ENCODE results near the gene APOE. TPM values are rescaled to one million over a fixed set of nuclear protein-coding genes. Genes with fewer than 3 reads are reported as not detected.

Gene APOE
- total RNA-seq, 1 donor from 2014 or later: 73.5 TPM

Other genes with a start within 250 kb of the APOE start
- 1.7 TPM for gene CEACAM19, start 234.3 kb upstream of the APOE start, total RNA-seq
- not detected for gene CEACAM16, start 206.6 kb upstream of the APOE start, total RNA-seq
- 0.49 TPM for gene BCL3, start 157.1 kb upstream of the APOE start, total RNA-seq
- not detected for gene CBLC, start 127.9 kb upstream of the APOE start, total RNA-seq
- 7.9 TPM for gene BCAM, start 96.7 kb upstream of the APOE start, total RNA-seq
- 19.4 TPM for gene NECTIN2, start 59.5 kb upstream of the APOE start, total RNA-seq
- gene TOMM40, start 14.5 kb upstream of the APOE start, total RNA-seq: 18.2 TPM
- gene APOC1, start 8.8 kb downstream of the APOE start, total RNA-seq: 3.4 TPM
- gene APOC4, start 36.4 kb downstream of the APOE start, total RNA-seq: not detected
- gene APOC2, start 40.3 kb downstream of the APOE start, total RNA-seq: 0.49 TPM
- 47.5 TPM for gene CLPTM1, start 49.6 kb downstream of the APOE start, total RNA-seq
- gene RELB, start 95.7 kb downstream of the APOE start, total RNA-seq: 0.74 TPM
- 6.6 TPM for gene CLASRP, start 133.2 kb downstream of the APOE start, total RNA-seq
- under 0.01 TPM for gene ZNF296, start 170.7 kb downstream of the APOE start, total RNA-seq
- 5.9 TPM for gene GEMIN7, start 173.5 kb downstream of the APOE start, total RNA-seq
- gene PPP1R37, start 187.4 kb downstream of the APOE start, total RNA-seq: 18.9 TPM

All from temporal lobe (tissue), 1 donor.